Measurements from ENCODE around the gene COX10.

The COX10 gene

GRCh38 chr17:14042411-14042810, 26.9 kb upstream of the COX10 start:
- no peak for TF ChIP-seq CTCF (IDR thresholded peaks at IDR 0.05; ENCODE audit: low read depth, low read length)
- Histone ChIP-seq H3K4me3 (ENCODE audit: low read depth, low read length) (no peak overlapping the region), H3K36me3 (no peaks in the 10 kb centered on the region), H3K27me3 (no peaks in the 10 kb centered on the region), H3K4me1 (no peaks in the 10 kb centered on the region), H3K9me3 (no peaks in the 10 kb centered on the region)
- no peak for DNase-seq

- Histone ChIP-seq H3K4me1 (no peaks in the 10 kb centered on the region), H3K36me3 (no peaks in the 10 kb centered on the region), H3K4me3 (ENCODE audit: low read depth, low read length) (no peak overlapping the region), H3K27me3 (no peaks in the 10 kb centered on the region), H3K9me3 (no peaks in the 10 kb centered on the region)
- DNase-seq = no peak
- TF ChIP-seq CTCF (IDR thresholded peaks at IDR 0.05; ENCODE audit: low read depth, low read length) = no peak
Measured at GRCh38 chr17:14044702-14045101, 24.6 kb upstream of the COX10 start.

- Histone ChIP-seq H3K27me3 (no peaks in the 10 kb centered on the region), H3K36me3 (no peaks in the 10 kb centered on the region), H3K4me1 (no peaks in the 10 kb centered on the region), H3K9me3 (no peaks in the 10 kb centered on the region), H3K4me3 (ENCODE audit: low read depth, low read length) (no peak overlapping the region)
- no peak for DNase-seq
- no peak for TF ChIP-seq CTCF (IDR thresholded peaks at IDR 0.05; ENCODE audit: low read depth, low read length)
Measured at GRCh38 chr17:14046978-14047377, 22.3 kb upstream of the COX10 start.

- no peaks in the 10 kb centered on the region for H3K9me3 ChIP-seq
- no peaks in the 10 kb centered on the region for H3K4me1 ChIP-seq
- no peak overlapping the region for H3K4me3 ChIP-seq (ENCODE audit: low read depth, low read length)
- no peak for TF ChIP-seq CTCF (IDR thresholded peaks at IDR 0.05; ENCODE audit: low read depth, low read length)
- no peaks in the 10 kb centered on the region for H3K27me3 ChIP-seq
- DNase-seq = no peak
- H3K36me3 ChIP-seq = no peaks in the 10 kb centered on the region
Measured at GRCh38 chr17:14047591-14047990, 21.7 kb upstream of the COX10 start.

GRCh38 chr17:14048169-14048568, 21.1 kb upstream of the COX10 start:
- TF ChIP-seq CTCF (IDR thresholded peaks at IDR 0.05; ENCODE audit: low read depth, low read length) = peak; percentile 24; the same call in 1 of the 2 replicates
- Histone ChIP-seq H3K36me3 (no peaks in the 10 kb centered on the region), H3K9me3 (no peaks in the 10 kb centered on the region), H3K4me1 (no peaks in the 10 kb centered on the region), H3K4me3 (ENCODE audit: low read depth, low read length) (no peak overlapping the region), H3K27me3 (no peaks in the 10 kb centered on the region)
- no peak for DNase-seq

- H3K4me1 ChIP-seq = no peaks in the 10 kb centered on the region
- no peak for TF ChIP-seq CTCF (IDR thresholded peaks at IDR 0.05; ENCODE audit: low read depth, low read length)
Measured at GRCh38 chr17:14050616-14051015, 18.7 kb upstream of the COX10 start.

More at GRCh38 chr17:14050616-14051015, 18.7 kb upstream of the COX10 start:
- DNase-seq = no peak
- Histone ChIP-seq H3K36me3 (no peaks in the 10 kb centered on the region), H3K4me3 (ENCODE audit: low read depth, low read length) (no peak overlapping the region), H3K27me3 (no peaks in the 10 kb centered on the region), H3K9me3 (no peaks in the 10 kb centered on the region)

Data from BE2C (cell line).